Uterus (tissue), 4 donors: ENCODE data around the gene MKLN1. TPM values are rescaled to one million over a fixed set of nuclear protein-coding genes. Genes with fewer than 3 reads are reported as not detected.

ENCODE experiments used
- DNase-seq, 2 donors: peaks; one replicate each; pipeline ENCODE4 v3.0.0-alpha.2; 2019 to 2020
- H3K27ac ChIP-seq, 2 donors: fragments of 200-600 bp; sonication (generic); 1 replicate in 1 of 2; 2 replicates in 1 of 2; pipeline ENCODE4 v1.5.1; 2016 to 2018
- H3K27me3 ChIP-seq, 2 donors: fragments of 200-600 bp; sonication (generic); one replicate each; pipeline ENCODE4 v1.5.1; 2018 to 2019; ENCODE audit warnings: control low read depth in 1 of 2
- H3K36me3 ChIP-seq, 2 donors: fragments of 200-600 bp; sonication (generic); one replicate each; pipeline ENCODE4 v1.5.1; 2019; ENCODE audit warnings: control low read depth in 1 of 2
- H3K4me1 ChIP-seq, 2 donors: fragments of 200-600 bp; sonication (generic); one replicate each; pipeline ENCODE4 v1.5.1; 2018 to 2019; ENCODE audit warnings: control low read depth in 1 of 2
- H3K4me3 ChIP-seq, 2 donors: fragments of 200-600 bp; sonication (generic); 1 replicate in 1 of 2; 2 replicates in 1 of 2; pipeline ENCODE4 v1.5.1; 2018 to 2019; ENCODE audit warnings: mild to moderate bottlenecking in 1 of 2
- H3K9me3 ChIP-seq, 2 donors: fragments of 200-600 bp; sonication (generic); one replicate each; pipeline ENCODE4 v1.5.1; 2019; ENCODE audit warnings: control low read depth in 1 of 2
- POLR2A ChIP-seq, 2 donors: fragments of 450-650 bp; IDR thresholded peaks; one replicate each; pipeline ENCODE4 v1.6.1; 2016; ENCODE audit warnings: antibody characterized with exemption in 2 of 2, mild to moderate bottlenecking in 1 of 2, moderate library complexity in 1 of 2
- intact Hi-C: fragments of 100-400 bp; cut with DNase I; formaldehyde crosslinking; loops from one replicate; pipeline ENCODE4 v1.15.1; 2023; ENCODE audit warnings: low total_unique reads
- total RNA-seq, 4 donors: library from RNA; depleted of rRNA in 3 of 4; stranded (reverse); fragments of >200 nt in 3 of 4; gene quantifications; one replicate each; pipeline versions ENCODE4 v1.1.0 to v1.2.4, GENCODE V29; 2014 to 2023
- TF ChIP-seq, protein P1 (sequence below), 4 experiments: fragments of 200-600 bp in 2 of 4; fragments of 450-650 bp in 2 of 4; sonication (generic) in 2 of 4; IDR thresholded peaks; one replicate each; pipeline ENCODE4 v1.5.1; 2016 to 2019; ENCODE audit warnings: antibody characterized with exemption in 4 of 4, mild to moderate bottlenecking in 2 of 4, moderate library complexity in 1 of 4
- donor health status: DM: yes; HTN: yes; CAD: no.

MKLN1 gene
- total RNA-seq, 4 donors from 2014 or later = 52.9 to 311 (median 128) TPM

DNA sequence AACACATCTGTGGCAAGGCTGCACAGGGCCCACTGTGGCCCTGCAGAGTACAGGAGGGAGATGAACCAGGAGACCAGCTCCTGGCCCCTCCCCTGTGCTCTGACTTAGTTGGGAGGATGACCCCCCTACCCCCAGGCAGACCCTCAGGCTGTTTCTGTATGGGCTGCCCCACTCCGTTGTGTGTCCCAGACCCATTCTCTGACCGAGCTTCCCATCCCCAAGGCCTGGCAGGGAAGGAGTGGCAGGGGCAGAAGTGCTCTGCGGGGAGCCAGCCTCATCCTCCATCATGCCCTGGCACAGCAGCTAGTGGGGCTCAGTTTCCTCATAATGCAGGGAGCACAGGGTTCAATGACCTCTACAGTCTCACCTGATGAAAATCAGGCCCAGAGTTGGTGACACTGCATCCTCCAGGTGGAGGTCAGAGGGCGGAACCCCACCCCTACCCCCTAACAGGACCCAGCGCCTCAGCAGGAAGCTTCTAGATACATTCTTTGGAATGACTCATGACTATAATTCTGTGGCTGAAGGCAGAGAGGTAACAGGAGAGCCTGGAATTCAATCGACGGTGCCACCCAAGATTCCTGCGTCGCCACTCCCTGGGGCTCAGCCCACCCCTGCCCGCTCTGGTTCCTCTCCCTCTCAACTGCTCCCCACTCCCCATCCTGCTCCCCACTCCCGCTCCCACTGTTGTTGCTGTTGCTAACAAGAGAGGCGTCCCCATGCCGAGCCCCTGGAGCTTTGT lies 210.6 kb downstream of the MKLN1 start:
- Histone ChIP-seq H3K4me3 (no peak overlapping the region), H3K4me1 (no peaks in the 10 kb centered on the region), H3K27ac (peak overlapping the region; percentile 68 to 71), H3K9me3 (no peaks in the 10 kb centered on the region), H3K36me3 (no peaks in the 10 kb centered on the region), H3K27me3 (no peaks in the 10 kb centered on the region)
- intact Hi-C loops = no loop called here
- TF ChIP-seq POLR2A (IDR thresholded peaks at IDR 0.05) = no peak
- TF ChIP-seq, protein P1, sequence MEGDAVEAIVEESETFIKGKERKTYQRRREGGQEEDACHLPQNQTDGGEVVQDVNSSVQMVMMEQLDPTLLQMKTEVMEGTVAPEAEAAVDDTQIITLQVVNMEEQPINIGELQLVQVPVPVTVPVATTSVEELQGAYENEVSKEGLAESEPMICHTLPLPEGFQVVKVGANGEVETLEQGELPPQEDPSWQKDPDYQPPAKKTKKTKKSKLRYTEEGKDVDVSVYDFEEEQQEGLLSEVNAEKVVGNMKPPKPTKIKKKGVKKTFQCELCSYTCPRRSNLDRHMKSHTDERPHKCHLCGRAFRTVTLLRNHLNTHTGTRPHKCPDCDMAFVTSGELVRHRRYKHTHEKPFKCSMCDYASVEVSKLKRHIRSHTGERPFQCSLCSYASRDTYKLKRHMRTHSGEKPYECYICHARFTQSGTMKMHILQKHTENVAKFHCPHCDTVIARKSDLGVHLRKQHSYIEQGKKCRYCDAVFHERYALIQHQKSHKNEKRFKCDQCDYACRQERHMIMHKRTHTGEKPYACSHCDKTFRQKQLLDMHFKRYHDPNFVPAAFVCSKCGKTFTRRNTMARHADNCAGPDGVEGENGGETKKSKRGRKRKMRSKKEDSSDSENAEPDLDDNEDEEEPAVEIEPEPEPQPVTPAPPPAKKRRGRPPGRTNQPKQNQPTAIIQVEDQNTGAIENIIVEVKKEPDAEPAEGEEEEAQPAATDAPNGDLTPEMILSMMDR (IDR thresholded peaks at IDR 0.05) = no peak
- no peak for DNase-seq

DNA sequence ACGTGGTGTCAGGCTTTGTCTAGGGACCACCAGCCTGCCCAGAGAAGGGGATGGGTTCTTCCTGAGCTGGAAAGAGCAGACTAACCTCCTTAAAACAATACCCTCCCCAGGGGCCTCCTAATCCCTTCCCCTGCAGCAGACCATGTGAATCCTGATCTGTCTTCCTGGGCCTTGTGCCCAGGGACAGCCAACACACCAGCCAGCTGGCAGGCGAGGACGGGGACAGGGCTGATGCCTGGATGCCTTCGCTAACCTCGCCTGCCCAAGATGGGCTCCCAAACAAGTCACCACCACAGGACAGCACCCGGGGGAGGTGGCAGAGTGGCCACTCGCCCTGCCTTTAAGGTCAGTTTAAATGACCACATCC lies 211.1 kb downstream of the MKLN1 start:
- Histone ChIP-seq H3K4me3 (no peak overlapping the region), H3K4me1 (no peaks in the 10 kb centered on the region), H3K9me3 (no peaks in the 10 kb centered on the region), H3K27ac (peak overlapping the region; percentile 68 to 71), H3K27me3 (no peaks in the 10 kb centered on the region), H3K36me3 (no peaks in the 10 kb centered on the region)
- intact Hi-C loops = no loop called here
- no peak for DNase-seq
- TF ChIP-seq POLR2A (IDR thresholded peaks at IDR 0.05) = no peak

DNA sequence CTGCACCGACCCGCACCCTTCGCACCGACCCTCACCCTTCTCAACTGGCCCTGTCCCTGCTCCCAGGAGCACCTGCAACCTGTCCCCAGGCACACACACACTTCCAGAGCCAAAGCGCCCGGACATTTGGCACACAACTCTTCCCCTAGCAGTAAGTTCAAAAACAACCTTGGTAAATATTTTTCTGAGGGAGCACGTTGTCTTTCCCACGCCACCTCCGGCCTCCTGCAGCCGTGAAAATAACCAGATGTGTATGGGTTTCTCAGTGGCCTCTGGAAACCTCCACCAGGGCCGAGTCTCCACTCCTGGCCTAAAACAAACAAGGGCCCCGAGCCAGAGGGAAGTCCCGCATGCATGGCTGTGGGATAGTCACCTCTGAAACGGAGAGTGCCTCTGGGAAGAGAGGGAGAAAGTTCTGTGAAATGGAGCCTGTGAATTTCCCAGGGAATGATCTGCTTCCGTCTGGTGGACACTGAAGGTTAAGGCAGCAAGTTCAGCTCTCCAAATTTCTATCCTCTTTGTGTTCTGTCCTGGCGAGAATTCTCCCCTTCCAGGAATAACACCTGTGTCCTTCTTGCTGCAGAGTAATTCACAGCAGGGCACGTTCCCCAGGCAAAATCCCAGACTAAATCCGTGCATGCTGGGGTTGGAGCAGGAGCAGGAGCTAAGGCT lies 213.0 kb downstream of the MKLN1 start:
- intact Hi-C loops = no loop called here
- no peaks in the 10 kb centered on the region for H3K9me3 ChIP-seq
- H3K4me3 ChIP-seq = no peak overlapping the region
- DNase-seq = peak in 1 of 2 donors; percentile 52
- H3K4me1 ChIP-seq = no peaks in the 10 kb centered on the region
- H3K36me3 ChIP-seq = no peaks in the 10 kb centered on the region
- H3K27me3 ChIP-seq = no peaks in the 10 kb centered on the region
- TF ChIP-seq, protein P1 (IDR thresholded peaks at IDR 0.05) = peak in 3 of 4 experiments; percentile 11 to 52 (median 34)
- TF ChIP-seq POLR2A (IDR thresholded peaks at IDR 0.05) = no peak
- H3K27ac ChIP-seq = peak overlapping the region; percentile 68 to 71

- intact Hi-C loops = no loop called here
Observed at GRCh38 chr7:131543298-131543697, 215.6 kb downstream of the MKLN1 start.

DNA sequence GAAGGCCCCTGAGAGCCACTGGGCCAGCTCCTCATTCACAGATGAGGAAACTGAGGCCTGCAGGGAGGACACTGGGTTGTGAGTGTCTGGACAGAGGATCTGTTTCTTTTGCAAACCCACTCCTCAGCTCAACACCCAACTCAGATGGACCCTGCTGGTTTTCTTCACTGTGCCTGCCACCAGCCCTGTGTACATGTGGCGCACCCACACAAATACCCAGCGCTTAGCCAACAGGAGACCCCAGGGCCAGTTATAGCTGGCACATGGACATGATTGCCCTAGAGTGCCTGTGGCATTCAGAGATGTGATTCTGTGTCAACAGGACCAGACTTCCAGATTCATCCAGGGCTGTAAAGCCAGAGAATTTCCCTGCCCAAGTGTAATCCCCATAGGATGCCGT lies 216.3 kb downstream of the MKLN1 start:
- no peaks in the 10 kb centered on the region for H3K9me3 ChIP-seq

More at GRCh38 chr7:131543298-131543697, 215.6 kb downstream of the MKLN1 start:
- no peak for DNase-seq
- no peaks in the 10 kb centered on the region for H3K27me3 ChIP-seq
- peak overlapping the region; percentile 68 to 71 for H3K27ac ChIP-seq
- no peak overlapping the region for H3K4me3 ChIP-seq
- TF ChIP-seq, protein P1 (IDR thresholded peaks at IDR 0.05) = no peak
- TF ChIP-seq POLR2A (IDR thresholded peaks at IDR 0.05) = no peak
- no peaks in the 10 kb centered on the region for H3K9me3 ChIP-seq
- H3K36me3 ChIP-seq = no peaks in the 10 kb centered on the region
- no peaks in the 10 kb centered on the region for H3K4me1 ChIP-seq

More for the DNA sequence above, 216.3 kb downstream of the MKLN1 start:
- intact Hi-C loops = no loop called here
- Histone ChIP-seq H3K27ac (peak overlapping the region; percentile 62 to 71), H3K4me1 (no peaks in the 10 kb centered on the region), H3K27me3 (no peaks in the 10 kb centered on the region), H3K36me3 (no peaks in the 10 kb centered on the region), H3K4me3 (no peak overlapping the region)
- DNase-seq = no peak
- TF ChIP-seq, protein P1 (IDR thresholded peaks at IDR 0.05) = no peak
- TF ChIP-seq POLR2A (IDR thresholded peaks at IDR 0.05) = no peak
